Parathyroid adenoma (tissue), 2 donors: ENCODE data around the gene MPHOSPH6.

Source experiments
- H2AFZ ChIP-seq: fragments of 300-600 bp; sonication (generic); one replicate; pipeline ENCODE4 v1.7.0; 2017; ENCODE audit warnings: antibody characterized with exemption, mild to moderate bottlenecking
- H3K27ac ChIP-seq: fragments of 300-600 bp; sonication (generic); one replicate; pipeline ENCODE4 v1.7.0; 2017
- H3K27me3 ChIP-seq: fragments of 300-600 bp; sonication (generic); one replicate; pipeline ENCODE4 v1.7.0; 2017; ENCODE audit warnings: low read length; ENCODE audit not compliant: control insufficient read depth, insufficient read depth
- H3K36me3 ChIP-seq: fragments of 300-600 bp; sonication (generic); one replicate; pipeline ENCODE4 v1.7.0; 2017; ENCODE audit warnings: low read length; ENCODE audit not compliant: control insufficient read depth, insufficient read depth
- H3K4me1 ChIP-seq: fragments of 300-600 bp; sonication (generic); one replicate; pipeline ENCODE4 v1.7.0; 2017; ENCODE audit warnings: control low read depth
- H3K4me2 ChIP-seq: fragments of 300-600 bp; sonication (generic); one replicate; pipeline ENCODE4 v1.7.0; 2017; ENCODE audit warnings: low read length
- H3K4me3 ChIP-seq: fragments of 300-600 bp; sonication (generic); one replicate; pipeline ENCODE4 v1.7.0; 2017; ENCODE audit warnings: low read depth, low read length
- H3K79me2 ChIP-seq: fragments of 300-600 bp; sonication (generic); one replicate; pipeline ENCODE4 v1.7.0; 2017; ENCODE audit warnings: control low read depth
- H3K9ac ChIP-seq: fragments of 300-600 bp; sonication (generic); one replicate; pipeline ENCODE4 v1.7.0; 2017; ENCODE audit warnings: mild to moderate bottlenecking
- H3K9me3 ChIP-seq: fragments of 300-600 bp; sonication (generic); one replicate; pipeline ENCODE4 v1.7.0; 2017; ENCODE audit warnings: low read length; ENCODE audit not compliant: control insufficient read depth
- TF ChIP-seq, protein P1 (sequence below): fragments of 300-600 bp; sonication (generic); IDR thresholded peaks from one replicate; pipeline ENCODE4 v1.7.0; 2017; ENCODE audit warnings: antibody characterized with exemption, mild to moderate bottlenecking
- donor health status: primary hyperparathyroidism.

Gene MPHOSPH6

DNA sequence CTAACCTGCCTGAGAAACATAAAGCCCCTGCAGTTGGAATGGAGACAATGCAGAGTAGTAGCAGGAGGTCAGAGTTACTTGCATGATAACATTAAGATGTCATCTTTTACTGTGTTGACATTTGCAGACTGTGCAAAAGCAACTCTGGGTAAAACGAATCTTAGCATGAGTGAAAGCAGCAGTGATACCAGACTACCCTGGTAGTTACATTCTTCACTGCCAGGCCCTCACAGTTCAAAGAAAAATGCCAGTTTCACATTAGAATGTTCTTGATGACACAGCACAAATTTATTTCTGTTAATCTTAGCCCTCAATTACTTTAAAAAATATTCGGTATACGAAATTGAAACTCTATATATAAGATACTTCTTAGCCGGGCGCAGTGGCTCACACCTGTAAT is 12.2 kb downstream of the MPHOSPH6 start:
- H3K4me1 ChIP-seq, result no peaks in the 10 kb centered on the region
- H3K27ac ChIP-seq, result no peak overlapping the region
- H3K27me3 ChIP-seq, result no peaks in the 10 kb centered on the region
- H3K9ac ChIP-seq, result no peak overlapping the region
- no peaks in the 10 kb centered on the region for H3K36me3 ChIP-seq
- no peaks in the 10 kb centered on the region for H3K9me3 ChIP-seq
- no peak overlapping the region for H2AFZ ChIP-seq
- H3K79me2 ChIP-seq, result no peaks in the 10 kb centered on the region
- H3K4me2 ChIP-seq, result no peak overlapping the region
- H3K4me3 ChIP-seq, result no peak overlapping the region
- TF ChIP-seq, protein P1, sequence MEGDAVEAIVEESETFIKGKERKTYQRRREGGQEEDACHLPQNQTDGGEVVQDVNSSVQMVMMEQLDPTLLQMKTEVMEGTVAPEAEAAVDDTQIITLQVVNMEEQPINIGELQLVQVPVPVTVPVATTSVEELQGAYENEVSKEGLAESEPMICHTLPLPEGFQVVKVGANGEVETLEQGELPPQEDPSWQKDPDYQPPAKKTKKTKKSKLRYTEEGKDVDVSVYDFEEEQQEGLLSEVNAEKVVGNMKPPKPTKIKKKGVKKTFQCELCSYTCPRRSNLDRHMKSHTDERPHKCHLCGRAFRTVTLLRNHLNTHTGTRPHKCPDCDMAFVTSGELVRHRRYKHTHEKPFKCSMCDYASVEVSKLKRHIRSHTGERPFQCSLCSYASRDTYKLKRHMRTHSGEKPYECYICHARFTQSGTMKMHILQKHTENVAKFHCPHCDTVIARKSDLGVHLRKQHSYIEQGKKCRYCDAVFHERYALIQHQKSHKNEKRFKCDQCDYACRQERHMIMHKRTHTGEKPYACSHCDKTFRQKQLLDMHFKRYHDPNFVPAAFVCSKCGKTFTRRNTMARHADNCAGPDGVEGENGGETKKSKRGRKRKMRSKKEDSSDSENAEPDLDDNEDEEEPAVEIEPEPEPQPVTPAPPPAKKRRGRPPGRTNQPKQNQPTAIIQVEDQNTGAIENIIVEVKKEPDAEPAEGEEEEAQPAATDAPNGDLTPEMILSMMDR, result no peak

- Histone ChIP-seq H3K27ac (no peak overlapping the region), H3K4me1 (no peaks in the 10 kb centered on the region), H3K27me3 (no peaks in the 10 kb centered on the region), H3K36me3 (no peaks in the 10 kb centered on the region), H3K4me3 (no peak overlapping the region), H2AFZ (no peak overlapping the region), H3K9ac (no peak overlapping the region), H3K79me2 (no peaks in the 10 kb centered on the region), H3K4me2 (no peak overlapping the region), H3K9me3 (no peaks in the 10 kb centered on the region)
- TF ChIP-seq, protein P1, result no peak
Measured at GRCh38 chr16:82157534-82157812, 12.6 kb downstream of the MPHOSPH6 start.

GRCh38 chr16:82156761-82157533 is 13.1 kb downstream of the MPHOSPH6 start:
- H3K36me3 ChIP-seq, result no peaks in the 10 kb centered on the region
- no peak overlapping the region for H2AFZ ChIP-seq
- H3K9me3 ChIP-seq, result no peaks in the 10 kb centered on the region
- no peak overlapping the region for H3K9ac ChIP-seq
- TF ChIP-seq, protein P1, result no peak
- H3K27me3 ChIP-seq, result no peaks in the 10 kb centered on the region
- H3K27ac ChIP-seq, result no peak overlapping the region
- no peak overlapping the region for H3K4me2 ChIP-seq
- no peaks in the 10 kb centered on the region for H3K4me1 ChIP-seq
- H3K4me3 ChIP-seq, result no peak overlapping the region
- H3K79me2 ChIP-seq, result no peaks in the 10 kb centered on the region

GRCh38 chr16:82152641-82153112 is 17.3 kb downstream of the MPHOSPH6 start:
- H3K4me2 ChIP-seq, result no peak overlapping the region
- no peaks in the 10 kb centered on the region for H3K36me3 ChIP-seq
- no peaks in the 10 kb centered on the region for H3K79me2 ChIP-seq
- H3K9me3 ChIP-seq, result no peaks in the 10 kb centered on the region
- no peak overlapping the region for H3K4me3 ChIP-seq
- H3K4me1 ChIP-seq, result no peaks in the 10 kb centered on the region
- H3K27ac ChIP-seq, result no peak overlapping the region
- H2AFZ ChIP-seq, result no peak overlapping the region
- TF ChIP-seq, protein P1, result no peak
- H3K9ac ChIP-seq, result no peak overlapping the region
- no peaks in the 10 kb centered on the region for H3K27me3 ChIP-seq

DNA sequence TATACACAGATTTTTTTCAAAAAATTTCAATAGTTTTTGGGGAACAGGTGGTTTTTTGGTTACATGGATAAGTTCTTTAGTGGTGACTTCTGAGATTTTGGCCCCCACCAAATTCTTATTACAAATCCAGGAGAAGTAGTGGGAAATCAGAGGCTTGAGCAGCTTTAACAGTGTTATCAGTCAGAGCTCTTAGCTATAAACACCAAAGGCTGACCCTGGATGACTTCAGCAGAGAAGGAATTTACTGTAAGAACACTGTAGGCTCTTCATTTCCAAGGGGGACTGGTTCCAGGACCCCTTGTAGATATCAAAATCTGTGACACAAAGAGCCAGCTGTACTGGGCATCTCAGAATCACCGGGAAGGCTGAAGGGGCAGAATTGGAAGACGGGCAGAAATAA is 17.8 kb downstream of the MPHOSPH6 start:
- H3K27me3 ChIP-seq, result no peaks in the 10 kb centered on the region
- TF ChIP-seq, protein P1, result no peak
- H3K9me3 ChIP-seq, result no peaks in the 10 kb centered on the region
- no peak overlapping the region for H3K4me2 ChIP-seq
- no peak overlapping the region for H3K9ac ChIP-seq
- no peaks in the 10 kb centered on the region for H3K79me2 ChIP-seq
- H3K27ac ChIP-seq, result no peak overlapping the region
- H3K4me3 ChIP-seq, result no peak overlapping the region
- H3K4me1 ChIP-seq, result no peaks in the 10 kb centered on the region
- no peaks in the 10 kb centered on the region for H3K36me3 ChIP-seq
- no peak overlapping the region for H2AFZ ChIP-seq
